ENCODE measurements around the gene NMBR. TPM values are rescaled to one million over a fixed set of nuclear protein-coding genes. Genes with fewer than 3 reads are reported as not detected.
"Not testable (repeated sequence)": the region's sequence is repeated elsewhere in the genome, so short reads cannot be mapped to it uniquely, and the experiment has no call there.

The NMBR gene
- total RNA-seq, 1 experiment from 2014 or later: not detected

DNA sequence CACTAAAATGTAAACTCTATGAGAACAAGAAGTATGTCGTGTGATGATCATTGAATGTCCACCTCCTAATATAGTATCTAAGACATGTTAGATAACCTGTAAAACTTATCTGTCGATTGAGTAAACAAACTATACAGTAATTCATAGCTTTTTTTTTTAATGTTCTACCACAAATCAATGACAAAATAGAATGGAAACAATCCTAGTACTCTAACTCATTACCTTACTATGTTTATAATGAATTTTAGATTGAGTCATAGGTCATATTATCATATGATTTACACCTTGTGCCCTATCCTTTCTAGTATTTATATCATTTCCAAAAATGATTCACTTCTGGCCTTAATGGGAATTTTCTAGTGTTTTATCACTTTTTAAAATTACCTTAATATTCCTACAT lies 6.3 kb upstream of the NMBR start:
- TF ChIP-seq, protein P1, sequence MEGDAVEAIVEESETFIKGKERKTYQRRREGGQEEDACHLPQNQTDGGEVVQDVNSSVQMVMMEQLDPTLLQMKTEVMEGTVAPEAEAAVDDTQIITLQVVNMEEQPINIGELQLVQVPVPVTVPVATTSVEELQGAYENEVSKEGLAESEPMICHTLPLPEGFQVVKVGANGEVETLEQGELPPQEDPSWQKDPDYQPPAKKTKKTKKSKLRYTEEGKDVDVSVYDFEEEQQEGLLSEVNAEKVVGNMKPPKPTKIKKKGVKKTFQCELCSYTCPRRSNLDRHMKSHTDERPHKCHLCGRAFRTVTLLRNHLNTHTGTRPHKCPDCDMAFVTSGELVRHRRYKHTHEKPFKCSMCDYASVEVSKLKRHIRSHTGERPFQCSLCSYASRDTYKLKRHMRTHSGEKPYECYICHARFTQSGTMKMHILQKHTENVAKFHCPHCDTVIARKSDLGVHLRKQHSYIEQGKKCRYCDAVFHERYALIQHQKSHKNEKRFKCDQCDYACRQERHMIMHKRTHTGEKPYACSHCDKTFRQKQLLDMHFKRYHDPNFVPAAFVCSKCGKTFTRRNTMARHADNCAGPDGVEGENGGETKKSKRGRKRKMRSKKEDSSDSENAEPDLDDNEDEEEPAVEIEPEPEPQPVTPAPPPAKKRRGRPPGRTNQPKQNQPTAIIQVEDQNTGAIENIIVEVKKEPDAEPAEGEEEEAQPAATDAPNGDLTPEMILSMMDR (conservative IDR thresholded peaks at IDR 0.05; ENCODE audit: low read depth, low read length): no peak
- TF ChIP-seq EZH2 (IDR thresholded peaks at IDR 0.05; ENCODE audit: borderline replicate concordance, low read depth, low read length, poor library complexity, severe bottlenecking): no peak
- no peaks in the 10 kb centered on the region for H3K9me3 ChIP-seq (ENCODE audit: low read depth, low read length, poor library complexity, severe bottlenecking)
- BruUV-seq (replicated peaks): no TSS peak
- intact Hi-C loops (cut with micrococcal nuclease; ENCODE audit: unreplicated experiment): no loop called here
- DNase-seq (ENCODE audit: low spot score): no peak
- no peak overlapping the region for H3K4me3 ChIP-seq (ENCODE audit: low read depth, low read length, poor library complexity, severe bottlenecking)
- ChIA-PET CTCF (no interaction called here), POLR2A (ENCODE audit: low non-redundant PET) (no interaction called here)
- no peaks in the 10 kb centered on the region for H3K27me3 ChIP-seq (replicated peaks; ENCODE audit: insufficient read depth, low read depth, low read length, poor library complexity)
- H3K27ac ChIP-seq (ENCODE audit: low read depth, low read length, poor library complexity, severe bottlenecking): no peak overlapping the region
- peaks cover 14% of the 10 kb centered on the region for H3K4me1 ChIP-seq (ENCODE audit: insufficient read depth, low read length, poor library complexity, severe bottlenecking)
- no peaks in the 10 kb centered on the region for H3K36me3 ChIP-seq (ENCODE audit: insufficient read depth, low read length, poor library complexity, severe bottlenecking)

DNA sequence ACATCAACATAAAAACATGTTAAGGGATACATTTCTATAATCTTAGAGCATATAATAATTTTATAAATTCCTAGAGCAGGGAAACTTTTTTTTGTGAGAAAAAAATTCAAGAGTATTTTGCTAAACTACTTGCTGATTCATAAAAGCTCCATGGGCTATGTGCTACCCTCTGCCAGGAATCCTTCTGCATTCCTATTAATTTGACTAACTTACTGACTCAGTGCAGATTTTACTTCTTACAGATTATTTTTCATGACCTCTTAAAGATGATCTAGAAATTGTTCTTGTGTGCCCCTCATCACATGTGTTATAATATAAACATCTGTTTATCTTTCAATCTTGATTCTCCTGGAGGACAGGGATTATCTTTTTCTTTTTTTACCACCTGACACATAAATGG lies 5.8 kb upstream of the NMBR start:
- Histone ChIP-seq H3K9me3 (ENCODE audit: low read depth, low read length, poor library complexity, severe bottlenecking) (no peaks in the 10 kb centered on the region), H3K27me3 (replicated peaks; ENCODE audit: insufficient read depth, low read depth, low read length, poor library complexity) (no peaks in the 10 kb centered on the region), H3K4me3 (ENCODE audit: low read depth, low read length, poor library complexity, severe bottlenecking) (no peak overlapping the region), H3K4me1 (ENCODE audit: insufficient read depth, low read length, poor library complexity, severe bottlenecking) (peaks cover 14% of the 10 kb centered on the region), H3K36me3 (ENCODE audit: insufficient read depth, low read length, poor library complexity, severe bottlenecking) (no peaks in the 10 kb centered on the region), H3K27ac (ENCODE audit: low read depth, low read length, poor library complexity, severe bottlenecking) (no peak overlapping the region)
- no peak for DNase-seq (ENCODE audit: low spot score)
- no TSS peak for BruUV-seq (replicated peaks)
- TF ChIP-seq, protein P1 (conservative IDR thresholded peaks at IDR 0.05; ENCODE audit: low read depth, low read length): no peak
- no peak for TF ChIP-seq EZH2 (IDR thresholded peaks at IDR 0.05; ENCODE audit: borderline replicate concordance, low read depth, low read length, poor library complexity, severe bottlenecking)
- POLR2A ChIA-PET (ENCODE audit: low non-redundant PET): no interaction called here
- CTCF ChIA-PET: no interaction called here
- intact Hi-C loops (cut with micrococcal nuclease; ENCODE audit: unreplicated experiment): no loop called here

DNA sequence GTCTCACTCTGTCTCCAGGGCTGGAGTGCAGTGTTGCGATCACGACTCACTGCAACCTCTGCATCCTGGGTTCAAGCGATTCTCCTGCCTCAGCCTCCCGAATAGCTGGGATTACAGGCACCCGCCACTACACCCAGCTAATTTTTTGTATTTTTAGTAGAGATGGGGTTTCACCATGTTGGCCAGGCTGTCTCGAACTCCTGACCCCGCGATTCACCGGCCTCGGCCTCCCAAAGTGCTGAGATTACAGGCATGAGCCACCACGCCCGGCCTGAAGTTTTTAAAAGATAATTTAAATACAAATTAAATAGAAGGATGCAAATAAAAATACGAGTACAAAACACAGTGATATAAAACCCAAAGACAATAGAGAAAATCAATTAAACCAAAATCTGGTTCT lies 5.4 kb downstream of the NMBR start:
- H3K36me3 ChIP-seq (ENCODE audit: insufficient read depth, low read length, poor library complexity, severe bottlenecking); H3K27me3 ChIP-seq (replicated peaks; ENCODE audit: insufficient read depth, low read depth, low read length, poor library complexity); POLR2A ChIA-PET (ENCODE audit: low non-redundant PET); H3K4me1 ChIP-seq (ENCODE audit: insufficient read depth, low read length, poor library complexity, severe bottlenecking); BruUV-seq (replicated peaks); H3K4me3 ChIP-seq (ENCODE audit: low read depth, low read length, poor library complexity, severe bottlenecking); H3K27ac ChIP-seq (ENCODE audit: low read depth, low read length, poor library complexity, severe bottlenecking); DNase-seq (ENCODE audit: low spot score); intact Hi-C loops (cut with micrococcal nuclease; ENCODE audit: unreplicated experiment); H3K9me3 ChIP-seq (ENCODE audit: low read depth, low read length, poor library complexity, severe bottlenecking); CTCF ChIA-PET: not testable (repeated sequence)

DNA sequence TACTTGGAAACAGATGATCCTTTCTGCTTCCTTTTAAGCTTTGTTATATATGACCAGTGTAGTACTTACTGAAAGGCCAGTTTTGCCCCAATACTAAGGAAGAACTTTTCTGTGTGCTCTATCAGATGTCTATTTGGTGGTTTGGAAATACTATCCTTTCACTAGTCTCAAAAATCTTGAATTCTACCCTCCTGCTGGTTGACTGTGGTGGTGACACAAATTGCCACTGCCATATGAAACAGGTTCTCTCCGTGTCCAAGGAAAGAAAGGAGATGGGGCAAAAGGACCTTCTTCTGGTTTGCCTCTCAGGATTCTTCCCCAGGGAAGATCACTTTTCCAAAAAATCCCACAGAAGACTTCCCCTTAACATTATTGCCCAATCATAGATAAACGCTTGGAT lies 8.0 kb downstream of the NMBR start:
- TF ChIP-seq, protein P1 (conservative IDR thresholded peaks at IDR 0.05; ENCODE audit: low read depth, low read length): no peak
- no peak for TF ChIP-seq EZH2 (IDR thresholded peaks at IDR 0.05; ENCODE audit: borderline replicate concordance, low read depth, low read length, poor library complexity, severe bottlenecking)
- DNase-seq (ENCODE audit: low spot score): no peak
- H3K4me3 ChIP-seq (ENCODE audit: low read depth, low read length, poor library complexity, severe bottlenecking): no peak overlapping the region
- BruUV-seq (replicated peaks): no TSS peak
- intact Hi-C loops (cut with micrococcal nuclease; ENCODE audit: unreplicated experiment): no loop called here
- no peaks in the 10 kb centered on the region for H3K27me3 ChIP-seq (replicated peaks; ENCODE audit: insufficient read depth, low read depth, low read length, poor library complexity)
- H3K36me3 ChIP-seq (ENCODE audit: insufficient read depth, low read length, poor library complexity, severe bottlenecking): no peaks in the 10 kb centered on the region
- no peaks in the 10 kb centered on the region for H3K9me3 ChIP-seq (ENCODE audit: low read depth, low read length, poor library complexity, severe bottlenecking)
- H3K27ac ChIP-seq (ENCODE audit: low read depth, low read length, poor library complexity, severe bottlenecking): no peak overlapping the region
- ChIA-PET CTCF (no interaction called here), POLR2A (ENCODE audit: low non-redundant PET) (no interaction called here)
- H3K4me1 ChIP-seq (ENCODE audit: insufficient read depth, low read length, poor library complexity, severe bottlenecking): no peaks in the 10 kb centered on the region
